NCI-H2196 (cell line): ENCODE measurements around the gene AGRN.
"Not testable (repeated sequence)": the region's sequence is repeated elsewhere in the genome, so short reads cannot be mapped to it uniquely, and the experiment has no call there.

Experiments
- DNase-seq: peaks from one replicate; lab custom pipeline; 2025; ENCODE audit not compliant: unreplicated experiment; lab: John Stamatoyannopoulos, UW

AGRN gene

DNA sequence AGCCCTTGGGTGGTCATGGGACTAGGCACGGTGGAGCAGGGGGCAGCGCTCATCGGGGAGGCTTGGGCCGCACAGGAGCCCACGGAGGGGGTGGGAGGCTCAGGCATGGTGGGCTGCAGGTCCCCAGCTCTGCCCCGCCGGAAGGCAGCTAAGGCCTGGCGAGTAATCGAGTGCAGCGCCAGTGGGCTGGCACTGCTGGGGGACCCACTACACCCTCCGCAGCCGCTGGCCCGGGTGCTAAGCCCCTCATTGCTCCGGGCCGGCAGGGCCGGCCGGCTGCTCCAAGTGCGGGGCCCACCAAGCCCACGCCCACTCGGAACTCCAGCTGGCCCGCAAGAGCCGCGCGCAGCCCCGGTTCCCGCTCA, 1.6 kb upstream of the AGRN start:
- not testable (repeated sequence) for DNase-seq

DNA sequence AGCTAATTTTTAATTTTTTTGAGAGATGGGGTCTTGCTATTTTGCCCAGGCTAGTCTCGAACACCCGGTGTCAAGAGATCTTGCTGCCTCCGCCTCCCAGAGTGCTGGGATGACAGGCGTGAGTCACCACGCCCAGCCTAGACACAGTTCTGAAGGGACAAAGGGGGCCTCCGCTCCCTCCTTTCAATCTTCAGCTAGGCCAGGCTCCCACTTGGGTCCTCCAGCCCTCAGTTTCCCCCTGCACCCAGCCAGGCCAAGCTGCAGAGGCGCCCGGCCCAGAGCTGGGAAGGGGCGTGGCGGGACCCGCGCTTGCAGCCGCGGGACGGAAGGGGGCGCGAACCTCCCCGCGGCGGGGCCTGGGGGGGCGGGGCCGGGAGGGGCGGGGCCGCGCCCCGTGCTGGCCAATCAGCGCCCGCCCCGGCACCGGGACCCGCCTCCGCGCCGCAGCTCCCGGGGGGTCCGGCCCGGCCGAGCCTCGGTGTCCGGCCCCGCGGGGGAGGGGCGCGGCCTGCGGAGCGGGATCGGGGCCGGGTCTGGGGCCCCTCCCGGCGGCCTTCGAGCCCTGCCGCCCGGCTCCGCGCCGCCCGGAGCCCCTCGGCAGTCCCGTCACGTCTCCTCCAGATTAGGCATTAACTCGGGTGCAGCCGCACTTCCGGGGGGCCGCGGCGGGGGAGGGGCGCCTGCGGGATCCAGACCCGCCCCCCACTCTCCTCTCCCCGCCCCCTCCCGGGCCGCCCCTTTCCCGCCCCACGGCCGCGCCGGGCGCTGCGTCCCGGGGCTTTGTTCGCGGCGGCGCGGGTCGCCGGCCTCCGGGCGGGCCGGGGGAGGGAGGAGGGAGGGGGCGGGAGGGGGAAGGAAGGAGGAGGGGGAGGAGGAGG, 559 bp upstream of the AGRN start:
- DNase-seq: peak; percentile 93

DNA sequence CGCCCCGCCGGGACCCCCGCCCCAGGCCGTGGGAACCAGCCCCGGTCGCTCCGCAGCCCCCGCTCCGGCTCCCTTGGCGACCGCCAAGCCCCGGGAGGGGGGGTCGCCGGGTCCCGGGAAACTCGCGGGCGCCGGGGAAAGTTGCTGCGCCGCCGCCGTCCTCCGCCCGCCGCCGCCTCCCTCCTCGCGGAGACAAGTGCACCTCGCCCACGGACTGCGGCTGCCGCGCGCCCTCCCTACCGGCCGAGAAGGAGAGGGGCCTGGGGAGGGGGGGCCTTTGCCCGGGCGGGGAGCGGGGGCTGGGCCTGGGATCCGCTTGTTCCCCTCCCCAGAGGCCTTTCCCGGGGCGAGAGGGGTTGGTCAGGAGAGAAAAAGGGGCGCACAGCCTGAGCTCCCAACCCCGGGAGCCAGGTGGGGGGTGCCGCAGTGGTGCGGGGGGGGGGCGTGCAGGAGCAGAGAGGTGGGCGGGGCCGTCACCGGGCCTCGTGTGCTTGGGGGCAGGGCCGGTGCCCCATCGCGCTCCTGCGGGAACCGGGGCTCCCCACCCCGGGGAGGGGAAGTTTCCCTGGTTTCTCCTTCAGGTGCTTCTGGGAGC, 592 bp downstream of the AGRN start:
- DNase-seq: no peak

DNA sequence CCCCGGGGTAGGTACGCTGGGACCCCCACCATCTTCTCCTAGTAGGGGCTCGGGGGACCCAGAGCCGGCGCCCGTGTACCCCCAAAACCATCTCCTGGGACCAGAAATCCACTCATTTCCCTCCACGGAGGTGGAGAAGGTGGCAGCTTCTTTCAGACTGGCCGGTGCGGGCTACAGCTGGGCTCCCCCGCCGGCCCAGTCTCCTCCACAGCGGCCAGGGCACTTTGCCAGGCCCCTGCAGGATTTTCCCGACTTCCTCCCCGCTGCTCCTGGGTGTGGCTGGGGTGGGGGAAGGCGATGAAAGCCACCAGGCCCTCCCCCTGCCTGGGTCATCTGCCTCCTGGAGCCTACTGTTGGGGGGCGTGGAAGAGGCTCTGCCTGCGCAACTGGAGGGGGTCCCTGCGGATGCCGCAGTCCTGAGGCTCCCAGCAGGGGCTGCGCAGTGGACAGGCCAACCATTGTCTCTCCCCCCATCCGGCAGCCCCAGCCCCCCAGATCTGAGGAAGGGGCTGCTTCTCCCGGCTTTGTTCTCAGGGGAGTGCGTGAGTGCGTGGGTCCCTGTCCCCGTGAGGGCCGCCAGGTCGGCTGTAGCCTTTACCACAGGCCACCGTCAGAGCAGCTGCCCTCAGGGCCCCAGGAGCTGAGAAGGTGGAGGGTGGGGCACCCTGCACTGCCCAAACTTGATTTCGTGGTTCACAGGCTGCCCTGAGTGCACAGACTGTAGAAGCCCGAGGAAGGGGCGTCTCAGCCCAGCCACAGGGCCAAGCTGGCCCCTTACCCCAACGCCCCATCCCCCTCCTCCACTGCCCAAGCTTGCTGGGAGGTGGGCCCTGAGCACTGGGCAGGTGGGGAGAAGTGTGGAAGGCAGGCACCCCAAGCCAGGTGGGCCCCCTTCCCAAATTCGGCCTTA, 1.3 kb downstream of the AGRN start:
- DNase-seq: peak; percentile 77

DNA sequence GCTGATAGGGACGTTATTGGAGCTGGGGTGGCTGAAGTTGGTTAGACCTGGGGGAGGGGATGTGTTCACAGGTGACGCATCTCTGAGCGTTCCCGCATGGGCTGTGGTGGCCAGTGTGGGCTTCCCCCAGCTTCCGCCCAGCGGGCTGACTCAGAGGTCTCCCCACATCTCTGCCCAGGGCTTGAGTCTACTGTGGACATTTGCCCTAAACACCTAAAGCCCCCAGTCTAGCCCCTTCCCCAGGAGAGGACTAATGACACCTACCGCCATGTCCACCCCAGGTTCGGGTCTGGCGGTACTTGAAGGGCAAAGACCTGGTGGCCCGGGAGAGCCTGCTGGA, 2.0 kb downstream of the AGRN start:
- DNase-seq: no peak

DNA sequence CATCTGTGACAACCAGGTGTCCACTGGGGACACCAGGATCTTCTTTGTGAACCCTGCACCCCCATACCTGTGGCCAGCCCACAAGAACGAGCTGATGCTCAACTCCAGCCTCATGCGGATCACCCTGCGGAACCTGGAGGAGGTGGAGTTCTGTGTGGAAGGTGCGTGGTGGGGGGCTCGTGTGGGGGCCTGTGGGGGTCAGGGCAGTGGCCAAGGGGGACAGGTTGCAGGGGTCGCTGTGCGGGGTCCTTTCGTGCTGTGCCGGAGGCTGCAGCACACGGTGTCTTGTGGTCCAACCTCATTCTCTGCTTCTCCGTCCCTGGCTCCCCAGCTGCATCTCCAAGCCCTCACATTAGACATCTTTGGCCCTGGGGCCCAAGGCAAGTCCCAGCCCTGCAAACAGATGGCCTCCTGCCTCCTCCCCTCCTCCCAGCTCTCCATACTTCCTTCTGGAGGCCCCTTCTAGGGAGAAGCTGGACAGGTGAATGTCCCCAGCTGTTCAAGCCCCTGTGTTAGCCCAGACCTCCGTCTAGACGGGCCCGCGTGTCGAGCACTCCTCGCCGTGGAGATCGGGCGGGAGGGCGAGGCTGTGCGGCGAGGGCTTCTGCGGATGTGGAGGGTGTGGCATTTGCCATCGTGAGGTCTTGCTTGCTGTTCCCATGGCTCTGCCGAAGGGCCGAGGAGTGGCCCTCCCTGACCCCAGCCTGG, 2.5 kb downstream of the AGRN start:
- no peak for DNase-seq

DNA sequence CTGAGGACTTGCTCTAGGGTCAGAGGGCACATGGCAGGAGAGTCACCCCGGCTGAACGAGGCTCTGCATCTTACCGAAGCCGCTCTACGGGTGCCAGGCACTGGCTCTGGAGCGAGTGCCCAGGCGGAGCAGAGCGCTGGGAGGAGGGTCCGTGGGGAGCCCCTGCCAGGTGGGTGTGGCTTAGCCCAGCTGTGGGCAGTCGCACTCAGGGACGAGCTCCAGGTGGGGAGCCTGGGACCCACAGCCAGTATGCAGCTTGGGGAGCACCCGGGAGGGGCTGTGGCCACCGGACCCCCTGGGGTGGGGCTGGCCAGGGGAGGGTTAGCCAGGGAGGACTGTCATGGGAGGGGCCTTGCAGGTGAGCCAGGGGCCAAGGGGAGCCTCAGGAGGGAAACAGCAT, 3.8 kb downstream of the AGRN start:
- no peak for DNase-seq

DNA sequence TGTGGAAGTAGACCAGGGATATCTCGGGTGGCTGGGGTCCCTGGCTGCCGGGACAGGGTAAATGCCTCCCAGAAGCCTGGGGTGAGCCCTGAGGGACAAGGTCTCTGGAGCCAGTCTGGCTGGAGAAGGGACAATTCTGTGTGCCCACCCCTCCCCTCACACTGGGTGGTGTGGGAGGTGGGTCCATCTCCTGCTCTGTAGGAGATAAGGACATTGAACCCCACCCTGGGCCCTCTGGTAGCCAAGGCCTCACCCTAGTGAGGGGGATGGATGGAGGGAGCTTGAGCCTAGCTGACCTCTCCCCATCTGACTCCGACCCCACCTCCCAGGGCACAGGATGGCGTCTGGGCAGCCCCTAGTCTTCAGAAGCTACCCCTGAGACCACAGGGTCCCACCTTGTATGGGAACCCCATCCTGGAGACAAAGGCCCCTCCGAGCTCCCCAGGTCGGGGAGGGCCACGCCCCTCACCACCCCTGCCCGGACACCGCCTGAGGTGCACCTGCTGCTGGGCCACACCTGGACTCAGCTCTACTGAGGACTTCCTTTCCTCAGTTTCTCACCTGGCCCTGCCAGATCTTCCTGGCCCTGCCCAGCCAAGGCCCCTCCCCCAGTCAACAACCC, 4.3 kb downstream of the AGRN start:
- DNase-seq: no peak

DNA sequence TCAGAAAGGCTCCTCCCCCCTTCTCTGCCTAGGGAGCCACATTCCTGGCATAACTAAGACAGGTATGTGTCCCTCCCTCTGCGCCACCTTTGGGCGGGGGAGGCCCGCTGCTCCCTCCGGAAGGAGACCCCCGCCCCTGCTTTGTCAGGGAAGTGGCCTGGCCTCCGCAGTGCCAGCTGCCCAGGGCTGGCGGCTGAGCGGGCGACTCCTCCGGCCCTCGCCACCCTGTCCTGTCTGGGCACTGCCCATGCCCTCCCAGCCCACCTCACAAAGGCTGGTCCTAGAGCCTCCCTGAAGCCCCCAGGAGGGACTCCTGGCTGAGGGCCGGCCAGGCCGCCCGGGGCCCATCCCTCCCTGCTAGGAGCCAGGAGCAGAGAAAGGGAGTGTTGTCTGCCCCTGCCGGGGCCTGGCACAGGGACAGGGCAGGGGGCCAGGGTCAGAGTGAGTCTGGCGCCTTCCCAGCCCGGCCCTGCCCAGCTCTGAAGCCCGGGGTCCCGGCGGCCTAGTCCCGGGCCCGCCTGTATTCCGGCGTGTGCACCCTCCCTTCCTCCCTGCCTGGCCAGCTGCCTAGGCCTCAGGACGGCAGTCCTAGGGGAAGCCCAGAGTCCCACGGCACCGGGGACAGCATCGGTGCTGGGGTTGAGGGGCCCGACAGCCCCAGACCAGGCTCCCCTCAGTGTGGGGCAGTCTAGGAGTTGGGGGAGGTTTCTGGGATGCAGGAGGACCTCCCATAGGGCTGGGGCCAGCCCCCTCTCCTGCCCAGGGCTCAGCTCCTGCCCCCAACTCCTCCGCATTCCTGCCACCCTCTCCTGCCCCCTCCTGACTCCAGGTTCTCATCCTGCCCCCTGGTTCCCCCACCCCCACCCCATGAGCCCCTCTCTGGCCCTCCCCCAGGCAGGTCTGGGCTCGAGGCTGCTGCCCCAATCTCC, 5.1 kb downstream of the AGRN start:
- DNase-seq: no peak

DNA sequence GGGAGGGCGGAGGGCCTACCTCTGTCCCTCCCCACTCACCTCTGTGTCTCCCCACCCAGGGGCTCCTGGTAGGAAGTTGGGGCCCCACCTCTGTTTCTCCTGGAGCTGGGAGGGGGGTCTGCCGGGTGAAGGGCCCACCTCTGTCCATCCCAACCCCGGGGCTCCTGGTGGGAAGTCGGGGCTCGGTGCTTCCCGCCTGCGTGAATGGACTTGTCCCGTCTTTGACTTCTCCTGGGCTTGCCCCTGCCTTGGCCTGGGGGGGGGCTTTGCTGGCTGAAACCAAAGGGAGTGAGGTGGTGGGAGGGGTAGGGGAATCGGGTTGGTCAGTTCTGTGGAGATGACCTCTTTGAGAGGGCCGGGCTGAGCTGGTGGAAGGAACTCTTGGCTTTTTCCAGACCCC, 5.8 kb downstream of the AGRN start:
- no peak for DNase-seq

DNA sequence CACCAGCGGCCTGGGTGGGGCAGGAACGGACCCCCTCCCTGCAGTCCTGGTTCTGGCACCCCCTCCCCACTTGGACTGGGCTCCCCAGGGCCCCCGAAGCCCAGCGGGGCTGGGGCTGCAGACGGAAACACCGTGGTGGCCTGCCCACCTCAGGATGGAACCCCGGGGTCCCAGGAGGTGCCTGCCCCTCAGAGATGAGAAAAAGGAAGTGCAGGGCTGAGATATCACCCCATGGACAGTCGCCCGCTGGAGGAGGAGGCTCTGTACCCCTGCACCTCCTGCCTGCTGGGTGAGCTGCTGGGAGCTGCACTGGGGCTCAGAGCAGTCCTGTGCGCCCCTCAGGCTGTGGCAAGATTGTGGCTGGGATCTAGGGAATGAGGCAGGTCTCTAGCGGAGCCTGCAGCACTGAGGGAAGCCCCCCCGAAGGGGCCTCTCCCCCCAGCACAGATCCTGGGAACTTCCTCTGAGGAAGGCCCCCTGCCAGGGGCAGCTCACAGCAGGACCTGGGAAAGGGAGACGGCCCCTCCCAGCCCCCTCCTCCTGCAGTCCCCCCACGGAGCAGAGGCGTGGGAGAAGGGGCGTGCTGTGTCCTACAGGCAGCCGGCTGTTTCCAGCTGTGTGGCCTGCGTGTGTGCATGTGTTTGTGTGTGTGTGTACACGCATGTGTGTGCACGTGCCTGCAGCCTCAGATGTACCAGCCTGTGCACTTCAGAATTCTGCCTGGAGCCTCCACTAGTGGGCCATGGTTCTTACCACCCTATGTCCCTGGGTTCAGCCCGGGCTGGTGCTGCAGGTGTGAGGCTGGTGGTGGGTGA, 6.9 kb downstream of the AGRN start:
- DNase-seq: no peak

DNA sequence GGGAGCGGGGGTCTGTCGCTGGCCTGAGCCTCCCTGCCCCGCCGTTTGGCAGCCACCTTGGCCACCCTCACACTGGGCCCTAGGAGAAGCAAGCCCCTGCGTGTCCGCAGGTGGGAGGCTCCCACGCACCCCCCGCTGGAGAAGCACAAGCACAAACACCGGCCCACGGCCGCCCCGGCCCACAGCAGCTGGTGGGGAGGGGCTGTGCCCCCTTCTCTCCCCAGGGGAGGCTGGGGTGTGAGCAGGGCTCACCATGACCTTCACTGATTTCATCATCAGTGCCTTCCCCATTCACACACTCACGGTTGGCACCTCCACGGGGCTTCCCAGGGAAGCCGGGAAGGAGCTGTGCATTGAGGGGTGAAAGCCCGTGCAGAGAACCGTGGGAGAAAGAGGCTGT, 7.9 kb downstream of the AGRN start:
- no peak for DNase-seq

DNA sequence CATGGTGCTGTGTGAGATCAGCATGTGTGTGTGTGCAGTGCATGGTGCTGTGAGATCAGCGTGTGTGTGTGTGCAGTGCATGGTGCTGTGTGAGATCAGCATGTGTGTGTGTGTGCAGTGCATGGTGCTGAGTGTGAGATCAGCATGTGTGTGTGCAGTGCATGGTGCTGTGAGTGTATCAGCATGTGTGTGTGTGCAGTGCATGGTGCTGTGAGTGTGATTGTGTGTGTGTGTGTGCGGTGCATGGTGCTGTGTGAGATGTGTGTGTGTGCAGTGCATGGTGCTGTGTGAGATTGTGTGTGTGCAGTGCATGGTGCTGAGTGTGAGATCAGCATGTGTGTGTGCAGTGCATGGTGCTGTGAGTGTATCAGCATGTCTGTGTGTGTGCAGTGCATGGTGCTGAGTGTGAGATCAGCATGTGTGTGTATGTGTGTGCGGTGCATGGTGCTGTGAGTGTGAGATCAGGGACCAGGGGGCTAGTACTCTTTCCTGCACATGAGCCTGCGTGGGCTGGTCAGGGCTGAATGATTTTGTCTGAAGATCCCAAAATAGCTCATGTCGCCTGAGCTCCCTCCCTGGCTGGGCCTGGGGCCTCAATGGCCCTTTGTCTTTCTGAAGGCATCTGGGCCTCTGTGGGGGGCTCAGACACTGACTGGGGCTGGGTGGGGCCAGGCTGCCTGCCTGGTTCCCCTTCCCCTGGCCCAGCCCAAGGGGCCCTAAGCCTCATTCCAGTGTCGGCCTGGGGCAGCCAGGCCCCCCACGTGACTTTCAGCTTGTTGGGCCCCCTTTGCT, 11.1 kb downstream of the AGRN start:
- not testable (repeated sequence) for DNase-seq

DNA sequence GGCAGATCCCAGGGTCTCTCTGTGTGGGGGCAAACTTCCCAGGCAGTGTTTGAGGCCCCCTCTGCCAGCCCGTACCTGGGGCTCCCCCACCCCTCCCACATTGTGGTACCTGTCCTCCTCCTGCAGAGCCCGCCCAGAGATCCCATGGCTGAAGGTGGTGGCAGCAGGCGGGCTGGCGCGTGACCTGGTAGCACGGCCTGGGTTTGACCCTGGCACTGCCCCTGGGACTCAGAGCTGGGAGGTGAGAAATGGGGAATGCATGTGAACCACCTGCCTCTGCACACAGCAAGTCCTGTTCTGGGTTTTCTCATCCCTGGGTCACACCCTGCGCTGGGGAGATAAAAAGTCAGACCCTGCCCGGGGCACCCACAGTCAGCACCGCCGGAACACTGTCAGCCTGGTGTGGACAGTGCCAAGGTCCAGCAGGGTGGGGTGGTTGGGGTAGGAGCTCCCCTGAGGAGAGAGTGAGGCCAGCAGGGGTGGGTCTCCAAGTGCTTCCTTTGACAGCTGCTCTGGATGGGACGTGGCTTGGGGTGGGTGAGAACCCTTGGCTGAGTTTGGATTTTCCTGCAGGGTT, 11.8 kb downstream of the AGRN start:
- no peak for DNase-seq

DNA sequence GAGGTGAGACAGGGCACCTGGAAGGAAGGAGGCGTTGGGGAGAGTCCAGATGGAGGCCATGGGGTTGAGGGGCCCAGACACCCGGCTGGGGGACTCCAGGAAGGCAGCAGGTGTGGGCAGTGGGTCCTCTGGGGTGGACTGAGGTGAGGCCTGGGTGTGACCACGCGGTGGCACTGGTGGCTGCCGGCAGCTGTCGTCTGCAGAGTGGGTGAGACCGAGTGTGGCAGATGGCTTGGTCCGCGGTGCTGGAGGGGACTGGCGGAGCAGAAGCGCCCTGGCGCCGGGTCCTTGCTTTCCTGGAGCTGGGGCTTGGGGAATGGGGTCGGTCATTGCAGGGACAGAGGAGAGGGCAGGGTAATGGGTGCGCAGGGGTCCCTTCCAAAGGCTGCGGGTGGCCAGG, 12.5 kb downstream of the AGRN start:
- no peak for DNase-seq

DNA sequence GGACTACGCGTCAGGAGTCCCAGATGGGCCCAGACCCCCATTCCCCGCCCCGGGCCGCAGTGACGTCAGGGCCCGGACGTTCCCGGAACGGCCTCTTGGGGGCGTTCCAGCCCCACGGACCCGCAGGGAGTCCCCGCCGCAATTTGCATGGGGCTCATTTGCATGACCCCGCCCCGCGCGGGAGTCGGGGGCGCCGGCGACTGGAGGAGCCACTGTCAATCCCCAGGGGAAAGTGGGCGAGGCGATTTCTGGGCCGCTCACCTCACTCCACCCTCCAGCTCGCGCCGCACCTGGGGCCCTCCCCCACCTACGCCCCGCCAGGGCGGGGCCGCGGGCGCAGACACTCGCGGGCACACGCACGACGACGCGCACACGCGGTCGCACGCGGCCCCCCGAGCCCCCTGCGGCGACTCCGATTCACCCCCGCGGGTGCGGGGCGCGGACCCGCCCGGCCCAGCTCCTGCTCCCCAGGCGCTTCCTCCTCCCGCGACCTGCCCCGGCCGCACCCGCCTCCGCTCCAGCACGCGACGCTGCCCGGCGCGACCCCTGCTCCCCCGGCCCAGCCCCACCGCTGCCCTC, 13.2 kb downstream of the AGRN start:
- peak; percentile 98 for DNase-seq

DNA sequence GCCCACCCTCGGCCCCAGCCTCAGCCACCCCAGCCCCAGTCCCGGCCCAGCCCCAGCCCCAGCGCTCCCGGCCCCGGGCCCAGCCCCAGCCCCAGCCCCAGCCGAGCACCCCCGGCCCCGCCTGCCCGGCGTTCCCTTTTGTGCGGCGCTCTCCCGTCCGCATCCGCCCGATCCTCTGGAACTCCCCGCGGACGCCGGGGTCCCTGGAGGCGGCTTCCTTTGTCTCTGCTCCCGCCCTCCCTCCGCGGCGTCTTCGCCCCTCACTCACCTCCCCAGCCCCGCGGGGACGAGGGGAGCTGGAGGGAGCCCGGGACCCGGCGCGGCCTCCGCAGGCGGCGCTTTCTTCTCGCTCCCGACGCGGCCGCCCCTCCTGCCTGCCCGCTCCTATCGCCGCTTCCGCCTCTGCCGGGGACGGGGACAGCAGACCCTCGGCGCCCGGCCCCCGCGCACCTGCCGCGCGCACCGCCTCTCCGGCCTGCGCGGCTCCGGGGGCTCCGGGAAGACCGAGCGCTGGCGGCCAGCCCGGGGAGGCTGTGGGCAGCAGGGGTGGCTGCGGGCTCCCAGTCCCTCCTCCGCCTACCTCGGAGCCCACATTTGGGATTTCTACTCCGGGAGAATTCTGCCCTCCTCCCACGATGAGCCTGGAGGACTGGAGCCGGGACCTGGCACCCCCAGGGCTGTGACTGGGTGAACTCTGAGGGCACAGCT, 14.0 kb downstream of the AGRN start:
- no peak for DNase-seq
